Activated CD8-positive, alpha-beta memory T cell treated with anti-CD3 and anti-CD28 coated beads for 24 hours (primary cell): Measurements from ENCODE around the gene RPH3AL.
"Not testable (repeated sequence)": the region's sequence is repeated elsewhere in the genome, so short reads cannot be mapped to it uniquely, and the experiment has no call there.

Experiments
- DNase-seq: peaks from one replicate; pipeline ENCODE4 v3.0.0-alpha.2; 2020

Gene RPH3AL

DNA sequence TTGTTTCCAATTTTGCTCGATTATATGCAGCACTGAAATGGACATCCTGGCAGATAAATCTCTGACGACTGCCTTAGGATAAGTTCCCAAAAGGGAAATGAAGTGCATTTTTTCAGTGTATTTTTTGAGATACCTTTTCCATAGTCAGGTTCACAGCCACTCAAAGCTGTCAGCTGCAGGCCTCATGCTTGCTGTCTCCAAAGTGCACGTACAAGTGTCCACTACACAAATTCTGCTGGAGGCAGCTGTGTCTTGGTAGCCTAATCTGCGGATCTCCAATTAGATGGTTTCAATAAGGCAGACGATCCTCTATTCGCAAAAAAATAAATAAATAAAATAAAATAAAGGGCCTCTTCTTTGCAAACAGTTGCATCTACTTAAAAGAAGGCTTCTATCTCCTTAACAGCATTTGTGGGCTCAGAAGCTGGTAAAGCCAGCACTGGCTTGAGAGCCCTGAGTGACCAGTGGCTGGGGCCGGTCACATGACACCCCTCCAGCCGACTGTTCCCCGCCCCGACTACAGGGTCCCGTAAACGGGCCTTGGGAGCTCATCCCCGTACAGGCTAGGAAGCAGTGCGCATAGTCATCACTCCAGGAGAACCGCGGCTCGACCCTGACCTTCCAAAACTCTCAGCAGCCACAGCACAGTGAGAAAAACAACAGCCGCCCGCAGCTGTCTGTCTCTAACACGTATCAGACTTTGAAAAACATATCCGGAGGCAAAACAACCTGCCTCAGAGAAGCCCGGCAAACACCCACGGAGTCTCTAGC lies 18.8 kb downstream of the RPH3AL start:
- no peak for DNase-seq

DNA sequence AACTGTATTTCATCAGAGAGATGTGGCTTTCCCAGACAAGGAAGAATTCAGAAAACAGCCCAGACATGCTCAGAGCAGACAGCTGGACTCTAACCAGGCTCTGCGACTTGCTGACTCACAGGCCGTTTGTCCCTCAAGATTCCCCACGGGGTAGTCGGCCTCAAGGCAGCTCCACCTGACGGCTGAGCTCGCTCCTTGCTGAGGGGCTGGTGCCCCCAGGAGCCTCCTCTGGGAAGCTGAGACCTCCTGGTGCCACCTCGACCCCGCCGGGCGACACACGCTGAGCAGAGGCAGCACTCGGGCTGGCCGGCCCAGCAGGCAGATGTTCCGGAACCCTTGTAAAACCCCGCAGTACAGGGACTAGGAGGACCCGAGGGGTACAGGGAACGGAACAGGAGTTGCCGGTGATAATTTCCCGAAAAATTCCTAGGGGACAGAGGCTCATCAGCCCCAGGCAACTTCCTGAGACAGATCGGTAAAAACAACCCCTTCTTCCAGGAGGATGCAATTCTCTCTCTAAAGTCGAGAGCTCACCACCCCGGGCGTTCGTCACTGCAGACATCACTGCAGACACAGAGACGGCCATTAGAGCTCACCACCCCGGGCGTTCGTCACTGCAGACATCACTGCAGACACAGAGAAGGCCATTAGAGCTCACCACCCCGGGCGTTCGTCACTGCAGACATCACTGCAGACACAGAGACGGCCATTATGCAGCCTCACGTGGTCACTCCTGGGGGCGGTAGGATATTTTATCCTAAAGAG lies 19.9 kb downstream of the RPH3AL start:
- no peak for DNase-seq

DNA sequence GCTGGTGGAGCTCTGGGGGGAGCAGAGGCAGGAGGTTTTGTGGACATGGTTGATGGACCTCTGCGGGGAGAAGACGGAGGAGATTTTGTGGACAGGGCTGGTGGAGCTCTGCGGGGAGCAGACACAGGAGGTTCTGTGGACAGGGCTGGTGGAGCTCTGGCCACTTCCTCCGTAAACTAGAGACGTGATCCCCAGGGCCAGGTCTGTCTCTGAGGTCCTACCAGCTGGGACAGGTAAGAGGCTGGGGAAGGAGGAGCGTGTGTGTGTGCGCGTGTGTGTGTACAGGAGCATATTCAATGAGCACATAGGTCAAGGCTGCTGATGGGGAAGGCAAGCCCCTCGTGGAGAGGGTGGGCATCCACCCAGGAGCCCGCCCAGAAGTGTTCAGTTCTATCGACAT lies 20.6 kb downstream of the RPH3AL start:
- no peak for DNase-seq

DNA sequence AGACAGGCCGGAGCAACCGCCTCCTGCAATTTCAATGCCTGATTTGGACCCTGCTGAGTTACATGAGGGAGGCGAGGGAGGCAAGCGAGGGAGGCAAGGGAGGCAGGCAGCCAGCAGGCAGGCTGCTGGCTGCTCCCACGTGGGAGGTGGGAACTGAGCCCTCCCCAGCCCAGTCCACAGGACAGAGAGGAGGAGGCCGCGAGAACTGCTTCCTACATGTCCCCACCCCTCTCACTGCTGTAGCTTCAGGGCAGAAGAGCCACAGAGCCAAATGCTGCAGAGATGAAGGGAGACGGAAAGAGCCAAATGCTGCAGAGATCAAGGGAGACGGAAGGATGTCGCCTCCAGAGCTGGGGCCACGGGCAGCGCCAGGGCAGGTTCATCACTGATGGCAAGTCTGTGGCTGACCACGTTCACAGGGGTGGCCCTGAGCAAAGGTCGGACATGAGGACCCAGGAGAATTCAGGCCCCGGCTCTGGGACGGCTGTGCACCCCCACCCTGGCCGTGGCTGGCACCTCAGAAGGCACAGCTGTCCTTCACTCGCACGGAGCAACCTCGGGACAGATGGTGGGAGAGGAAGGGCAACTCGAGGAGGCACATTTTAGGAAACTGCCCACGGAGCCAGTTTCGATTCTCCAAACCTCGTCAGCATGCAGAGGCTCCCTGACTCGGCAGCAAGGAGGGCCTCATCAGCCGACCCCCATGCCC lies 21.5 kb downstream of the RPH3AL start:
- no peak for DNase-seq

DNA sequence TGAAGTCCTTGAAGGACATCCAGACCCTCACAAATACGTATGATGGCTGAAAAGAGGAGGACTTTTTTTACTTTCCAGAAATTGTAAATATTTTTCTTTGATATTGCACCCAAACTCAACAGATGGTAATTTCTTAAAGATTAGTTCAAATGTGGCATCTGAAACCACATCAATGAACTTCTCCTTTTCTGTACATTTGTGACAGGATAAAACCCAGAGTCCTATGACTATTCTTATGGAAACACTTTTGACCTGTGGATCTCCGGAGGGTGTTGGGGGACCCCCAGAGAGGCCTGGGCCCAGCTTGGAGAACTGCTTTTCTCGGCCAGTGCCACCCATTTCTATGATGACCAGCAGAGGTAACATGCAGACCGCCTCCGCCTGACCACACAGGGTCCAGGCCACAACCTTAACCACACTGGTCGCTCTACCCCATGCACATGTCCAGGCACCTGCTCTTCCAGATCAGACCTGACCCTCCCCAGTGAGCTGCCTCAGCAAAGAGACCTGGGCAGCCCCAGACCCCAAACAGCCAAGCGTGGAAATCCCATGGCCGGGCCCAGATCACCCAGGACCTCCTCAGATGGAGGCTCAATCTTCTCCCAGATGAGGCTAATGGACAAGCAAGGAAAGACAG lies 22.7 kb downstream of the RPH3AL start:
- DNase-seq = no peak

DNA sequence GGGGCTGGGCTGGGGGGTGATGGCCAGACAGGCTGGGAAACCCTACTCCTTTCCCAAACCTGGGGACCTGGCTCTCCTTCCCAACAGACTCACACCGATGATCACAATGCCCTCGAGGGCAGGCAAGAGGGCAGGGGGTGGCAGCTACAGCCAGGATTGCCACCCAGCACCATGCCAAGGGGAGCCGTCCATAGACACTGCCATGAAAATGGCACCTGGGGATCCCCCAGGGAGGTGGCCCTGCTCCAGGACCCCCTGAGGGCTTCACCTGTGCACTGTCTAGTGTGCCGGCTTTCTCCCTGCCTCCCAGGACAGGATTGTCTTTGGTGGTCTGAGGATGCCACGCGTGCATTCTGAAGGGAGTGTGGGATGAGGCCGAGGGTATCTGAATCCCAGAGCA lies 24.6 kb downstream of the RPH3AL start:
- DNase-seq = no peak

DNA sequence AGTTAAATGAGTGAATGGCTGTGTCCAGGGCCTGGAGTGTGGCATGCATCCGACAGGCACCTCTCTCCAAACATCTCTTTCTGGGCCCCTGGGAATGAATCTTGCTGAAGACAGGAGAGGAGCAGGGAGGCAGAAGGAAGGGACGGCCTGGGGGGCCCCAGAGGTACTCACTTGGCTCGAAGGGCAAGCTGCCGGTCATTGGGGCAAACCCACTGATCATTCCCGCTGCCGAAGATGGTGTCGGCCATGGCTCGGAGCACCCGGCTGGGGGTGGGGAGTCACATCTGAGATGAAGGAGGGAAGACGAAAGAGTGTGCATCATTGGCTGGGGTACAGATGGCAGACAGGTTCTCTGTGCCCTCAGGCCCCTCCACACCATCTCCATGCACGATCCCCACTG lies 25.3 kb downstream of the RPH3AL start:
- DNase-seq = no peak

DNA sequence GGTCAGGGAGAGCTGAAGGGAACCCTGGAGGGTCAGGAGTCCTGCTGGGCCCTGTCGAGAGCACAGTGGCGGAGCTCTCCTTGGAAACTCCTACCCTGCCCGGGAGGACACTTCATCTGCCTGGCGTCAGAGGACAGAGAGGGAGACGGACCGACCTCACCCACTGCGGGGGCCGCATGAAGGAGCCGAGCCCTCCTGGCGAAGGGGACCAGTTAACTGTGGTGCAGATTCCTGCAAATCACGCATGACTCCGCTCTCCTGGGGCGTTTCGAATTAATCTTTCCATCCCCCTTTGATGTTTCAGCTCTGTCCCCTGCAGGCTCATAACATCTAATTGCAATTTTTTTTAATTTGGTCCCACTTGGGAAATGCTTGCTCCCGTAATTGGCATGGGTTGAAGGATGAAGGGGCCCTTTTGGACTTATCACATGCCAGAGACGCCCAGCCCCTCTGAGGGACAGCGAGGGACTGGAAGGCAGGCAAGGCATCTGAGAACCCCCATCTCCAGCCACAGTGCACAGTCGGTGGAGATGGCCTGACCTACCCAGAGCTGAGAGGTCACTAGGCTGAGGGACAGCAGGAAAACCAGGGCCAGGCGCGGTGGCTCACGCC lies 26.5 kb downstream of the RPH3AL start:
- DNase-seq = no peak

DNA sequence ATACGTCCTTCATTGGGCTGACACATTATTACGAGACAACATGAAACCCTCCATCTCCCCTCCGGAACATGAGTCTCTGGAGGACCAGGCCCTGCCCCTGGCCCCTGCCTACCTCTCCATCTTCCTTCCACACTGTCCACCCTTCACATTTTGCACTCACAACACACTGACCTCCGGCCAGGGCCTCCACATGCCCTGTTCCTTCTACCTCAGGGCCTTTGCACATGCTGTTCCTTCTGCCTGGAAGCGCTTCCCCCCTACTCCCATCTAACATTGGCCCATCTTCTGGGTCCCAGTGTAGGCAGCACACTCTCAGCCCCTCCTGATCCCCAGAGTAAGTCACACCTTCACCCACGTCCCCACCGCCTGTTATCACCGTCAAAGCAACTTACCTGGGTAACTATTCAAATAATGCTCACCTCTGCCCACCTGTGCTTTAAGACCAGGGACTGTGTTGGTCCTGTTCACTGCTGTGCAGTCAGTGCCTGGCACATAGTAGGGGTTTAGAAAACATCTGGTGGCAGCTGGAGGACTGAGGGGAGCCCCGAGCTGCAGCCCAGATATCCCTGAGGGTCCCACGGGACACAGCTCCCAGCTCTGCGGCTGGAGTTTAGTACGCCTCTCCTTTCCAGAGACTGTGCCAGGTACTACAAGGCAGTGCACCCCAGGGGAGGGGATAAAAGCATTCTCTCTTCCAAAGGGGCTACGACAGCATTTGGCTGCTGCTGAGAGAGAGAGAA lies 27.2 kb downstream of the RPH3AL start:
- no peak for DNase-seq

DNA sequence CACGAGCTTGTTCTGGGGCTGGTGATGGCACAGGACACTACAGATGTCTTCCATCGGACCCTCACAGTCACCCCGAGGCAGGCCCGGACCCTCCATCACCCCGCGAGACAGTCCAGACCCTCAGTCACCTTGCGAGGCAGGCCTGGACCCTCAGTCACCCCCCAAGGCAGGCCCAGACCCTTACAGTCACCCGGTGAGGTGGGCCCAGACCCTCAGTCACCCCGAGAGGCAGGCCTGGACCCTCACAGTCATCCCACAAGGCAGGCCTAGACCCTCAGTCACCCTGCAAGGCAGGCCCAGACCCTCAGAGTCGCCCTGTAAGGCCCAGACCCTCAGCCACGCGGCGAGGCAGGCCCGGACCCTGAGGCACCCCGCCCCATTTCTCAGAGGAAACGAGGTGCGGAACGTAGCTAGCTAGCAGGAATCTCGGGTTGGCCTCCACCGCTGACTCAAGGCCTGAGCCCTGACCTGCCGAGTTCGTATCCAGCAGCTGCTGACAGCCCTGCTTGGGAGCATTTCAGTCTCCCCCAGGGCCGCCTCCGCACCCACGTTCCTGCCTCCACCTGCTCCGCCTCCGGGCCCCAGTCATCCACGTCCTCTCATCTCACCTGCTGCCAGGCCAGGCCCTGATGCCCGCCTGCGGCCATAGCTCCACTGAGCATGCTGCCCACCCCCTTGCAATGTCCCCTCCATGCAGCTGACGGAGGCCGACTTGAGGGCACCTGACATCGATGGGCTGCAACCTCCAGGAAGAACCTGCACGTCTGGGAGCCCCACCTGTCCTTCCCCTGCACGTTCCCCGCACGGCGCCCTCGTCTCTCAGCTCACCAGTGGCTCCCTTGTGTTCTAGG lies 28.7 kb downstream of the RPH3AL start:
- no peak for DNase-seq

DNA sequence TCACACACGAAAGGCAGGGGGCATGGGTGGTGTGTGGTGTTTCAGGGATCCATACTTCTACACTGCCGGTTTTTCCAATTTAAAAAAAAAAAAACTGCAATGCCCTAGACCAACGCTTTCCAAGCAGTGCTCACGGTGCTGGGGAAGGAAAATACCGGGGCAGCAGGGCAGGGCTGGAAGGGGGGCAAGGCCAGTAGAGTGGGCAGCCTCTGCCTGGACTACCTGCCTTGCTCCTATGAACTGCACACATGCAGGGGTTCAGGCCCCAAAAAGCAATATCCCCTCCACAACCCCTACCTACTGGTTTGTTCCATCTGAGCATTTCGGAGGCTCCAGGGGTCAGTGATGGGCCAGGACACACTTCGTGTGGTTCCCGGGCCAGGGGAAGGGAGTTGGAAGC lies 29.4 kb downstream of the RPH3AL start:
- no peak for DNase-seq

DNA sequence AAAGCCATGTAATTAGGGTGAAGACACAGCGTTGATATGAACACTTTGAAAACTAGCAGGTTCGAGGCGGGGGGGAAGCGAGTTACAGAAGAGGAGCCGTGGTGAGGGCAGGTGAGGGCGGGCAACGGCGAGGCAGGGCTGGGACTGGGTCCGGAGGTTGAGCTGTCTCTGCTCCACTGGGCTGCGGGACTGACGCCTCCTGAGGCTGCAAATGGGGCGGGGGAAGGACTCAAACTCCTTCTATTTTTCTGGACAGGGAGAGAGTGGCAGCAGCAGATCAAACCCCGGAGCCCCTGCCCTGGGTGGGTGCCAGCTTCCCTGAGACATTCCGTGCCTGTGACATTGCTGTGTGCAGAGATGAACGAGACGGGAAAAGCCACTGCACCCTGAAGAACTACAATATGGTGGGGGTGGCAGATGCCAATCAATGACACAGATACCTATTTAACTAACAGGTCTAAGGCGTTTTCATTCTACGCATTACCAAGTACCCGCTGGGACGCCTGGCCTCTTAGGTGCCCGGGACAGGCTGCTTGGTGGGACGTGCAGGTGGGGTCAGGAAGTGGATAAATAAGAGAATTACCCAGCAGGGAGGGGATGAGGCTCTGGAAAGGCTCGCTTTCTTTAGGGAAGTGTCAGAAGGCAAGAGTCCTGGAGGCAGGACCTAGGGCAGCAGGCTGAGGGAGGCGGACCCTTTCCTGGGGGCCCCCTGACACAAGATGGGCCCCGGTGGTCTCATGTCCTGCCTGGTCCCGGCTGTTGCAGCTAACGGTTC lies 30.4 kb downstream of the RPH3AL start:
- no peak for DNase-seq

DNA sequence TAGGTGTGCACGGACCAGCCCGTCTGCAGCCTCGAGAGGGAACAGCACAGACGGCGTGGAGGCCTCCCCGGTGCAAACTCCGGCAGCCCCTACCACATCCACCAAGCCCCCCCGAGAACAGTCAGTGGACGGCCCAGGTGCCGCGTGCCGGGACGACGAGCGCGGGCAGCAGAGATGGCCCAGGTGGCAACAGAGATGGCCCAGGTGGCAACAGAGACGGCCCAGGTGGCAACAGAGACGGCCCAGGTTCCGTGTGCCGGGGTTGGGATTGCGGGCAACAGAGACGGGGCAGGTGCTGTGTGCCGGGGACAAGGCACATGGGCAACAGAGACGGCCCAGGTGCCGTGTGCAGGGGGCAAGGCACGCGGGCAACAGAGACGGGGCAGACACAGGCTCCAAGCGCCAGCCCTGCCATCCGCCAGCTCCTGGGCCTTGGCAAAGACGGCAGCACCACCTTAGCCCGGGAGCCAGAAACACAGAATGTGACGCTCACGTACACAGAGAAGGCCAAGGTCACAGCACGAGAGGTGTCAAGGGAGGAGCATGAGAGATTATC lies 31.1 kb downstream of the RPH3AL start:
- DNase-seq = no peak

DNA sequence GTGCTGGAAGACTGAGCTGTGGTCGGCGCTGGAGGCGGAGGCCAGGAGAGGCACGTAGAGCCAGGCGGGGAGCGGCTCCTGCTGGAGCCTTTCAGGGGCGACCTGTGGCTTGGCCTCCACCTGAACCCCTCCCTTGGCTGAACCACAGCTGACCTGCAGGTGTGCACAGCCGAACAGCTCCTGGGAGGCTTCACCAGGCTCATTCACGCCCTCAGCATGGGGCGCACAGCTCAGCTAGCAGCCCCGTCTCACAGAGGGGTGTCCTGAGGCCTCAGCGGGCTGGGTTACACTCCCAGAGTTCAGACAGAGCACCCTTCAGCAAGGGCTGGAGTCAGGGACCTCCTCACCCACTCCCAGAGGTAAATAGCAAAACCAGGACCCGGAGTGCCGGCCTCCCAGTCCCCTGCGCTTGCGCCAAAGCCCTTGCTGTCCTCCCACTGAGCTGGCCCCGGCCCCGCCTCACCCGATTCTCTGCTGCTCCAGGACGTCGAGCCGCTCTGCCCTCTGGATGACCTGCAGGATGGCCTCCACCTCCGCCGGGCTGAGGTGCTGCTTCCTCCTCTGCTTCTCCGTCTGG lies 31.7 kb downstream of the RPH3AL start:
- DNase-seq = no peak

DNA sequence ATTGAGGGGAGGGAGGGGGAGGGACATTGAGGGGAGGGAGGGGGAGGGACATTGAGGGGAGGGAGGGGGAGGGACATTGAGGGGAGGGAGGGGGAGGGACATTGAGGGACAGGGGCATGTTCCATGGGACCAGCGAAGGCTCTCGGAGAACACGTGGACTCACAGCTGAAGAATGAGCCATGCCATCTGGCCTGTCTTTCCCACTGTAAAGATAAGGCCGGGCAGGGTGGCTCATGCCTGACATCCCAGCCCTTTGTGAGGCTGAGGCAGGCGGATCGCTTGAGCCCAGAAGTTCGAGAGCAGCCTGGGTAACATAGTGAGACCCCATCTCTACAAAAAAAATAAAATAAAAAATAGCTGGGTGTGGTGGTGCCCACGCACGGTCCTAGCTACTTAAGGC lies 32.5 kb downstream of the RPH3AL start:
- DNase-seq = no peak

DNA sequence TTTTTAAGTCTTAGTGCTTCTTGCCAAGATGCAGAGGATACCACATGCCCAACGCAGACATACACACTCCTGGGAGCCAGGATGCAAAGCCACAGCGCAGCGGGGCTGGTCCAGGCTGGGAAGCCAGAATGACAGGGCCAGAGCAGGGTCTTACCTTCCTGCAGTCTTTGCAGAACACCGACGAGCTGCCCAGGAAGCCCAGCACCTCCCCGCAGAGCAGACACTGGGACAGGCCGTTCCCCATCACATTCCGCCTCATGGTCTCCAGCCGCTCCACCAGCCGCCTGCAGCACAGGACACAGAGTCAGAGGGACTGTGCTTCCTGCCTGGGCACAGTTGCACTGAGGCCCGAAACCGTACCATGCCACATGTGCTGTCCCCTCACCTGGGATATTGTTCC lies 33.3 kb downstream of the RPH3AL start:
- no peak for DNase-seq

DNA sequence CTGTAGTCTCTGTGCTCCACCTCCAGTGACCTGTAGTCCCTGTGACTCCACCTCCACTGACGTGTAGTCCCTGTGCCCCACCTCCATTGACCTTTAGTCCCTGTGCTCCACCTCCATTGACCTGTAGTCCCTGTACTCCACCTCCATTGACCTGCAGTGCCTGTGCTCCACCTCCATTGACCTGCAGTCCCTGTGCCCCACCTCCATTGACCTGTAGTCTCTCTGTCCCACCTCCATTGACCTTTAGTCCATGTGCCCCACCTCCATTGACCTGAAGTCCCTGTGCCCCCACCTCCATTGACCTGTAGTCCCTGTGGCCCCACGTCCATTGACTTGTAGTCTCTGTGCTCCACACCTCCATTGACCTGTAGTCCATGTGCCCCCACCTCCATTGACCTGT lies 35.5 kb downstream of the RPH3AL start:
- DNase-seq = not testable (repeated sequence)

DNA sequence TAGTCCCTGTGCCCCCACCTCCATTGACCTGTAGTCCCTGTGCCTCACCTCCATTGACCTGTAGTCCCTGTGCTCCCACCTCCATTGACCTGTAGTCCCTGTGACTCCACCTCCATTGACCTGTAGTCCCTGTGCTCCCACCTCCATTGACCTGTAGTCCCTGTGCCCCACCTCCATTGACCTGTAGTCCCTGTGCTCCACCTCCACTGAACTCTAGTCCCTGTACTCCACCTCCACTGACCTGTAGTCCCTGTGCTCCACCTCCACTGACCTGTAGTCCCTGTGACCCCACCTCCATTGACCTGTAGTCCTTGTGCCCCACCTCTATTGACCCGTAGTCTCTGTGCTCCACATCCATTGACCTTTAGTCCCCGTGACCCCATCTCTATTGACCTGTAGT lies 37.2 kb downstream of the RPH3AL start:
- DNase-seq = not testable (repeated sequence)

DNA sequence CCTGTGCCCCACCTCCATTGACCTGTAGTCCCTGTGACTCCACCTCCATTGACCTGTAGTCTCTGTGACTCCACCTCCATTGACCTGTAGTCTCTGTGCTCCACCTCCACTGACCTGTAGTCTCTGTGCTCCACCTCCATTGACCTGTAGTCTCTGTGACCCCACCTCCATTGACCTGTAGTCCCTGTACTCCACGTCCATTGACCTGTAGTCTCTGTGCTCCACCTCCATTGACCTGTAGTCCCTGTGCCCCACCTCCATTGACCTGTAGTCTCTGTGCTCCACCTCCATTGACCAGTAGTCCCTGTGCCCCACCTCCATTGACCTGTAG lies 38.0 kb downstream of the RPH3AL start:
- not testable (repeated sequence) for DNase-seq
